Caco-2 (cell line): ENCODE data around the gene ASMT. TPM values are rescaled to one million over a fixed set of nuclear protein-coding genes. Genes with fewer than 3 reads are reported as not detected.
A peak's percentile ranks its signal among the peaks of the same experiment; 100 is the strongest.

ENCODE experiments used
- BruUV-seq: library from RNA; stranded (reverse); fragments of 400-500 nt; replicated peaks from 2 replicates; lab custom pipeline; 2021; lab: Mats Ljungman, UMichigan
- CTCF ChIA-PET: fragments of 300-600 bp; sonication (Branson Sonifier 250); formaldehyde crosslinking; loops from one replicate; lab custom pipeline; 2022; ENCODE audit warnings: antibody characterized with exemption; lab: Charles Lee
- POLR2A ChIA-PET: fragments of 300-600 bp; sonication (Branson Sonifier 250); formaldehyde crosslinking; loops from one replicate; lab custom pipeline; 2022; ENCODE audit warnings: antibody characterized with exemption; lab: Charles Lee
- DNase-seq, 2 experiments: peaks; one replicate each; pipeline versions ENCODE4 v3.0.0 to v3.0.0-alpha.2; 2020 to 2022
- H3K27me3 ChIP-seq: replicated peaks from 2 replicates; pipeline ENCODE4 v1.6.0; 2011; ENCODE audit warnings: low read length; ENCODE audit not compliant: control insufficient read depth, insufficient read depth
- H3K36me3 ChIP-seq: 2 replicates; pipeline ENCODE4 v1.5.1; 2011; ENCODE audit warnings: low read length; ENCODE audit not compliant: control insufficient read depth, insufficient read depth
- H3K4me1 ChIP-seq: fragments of 250-450 bp; sonication (Bioruptor Pico); 2 replicates; pipeline ENCODE4 v1.5.1; 2020; ENCODE audit warnings: mild to moderate bottlenecking
- H3K4me3 ChIP-seq: 2 replicates; pipeline ENCODE4 v1.5.1; 2011; ENCODE audit warnings: low read depth, mild to moderate bottlenecking, control low read depth, low read length
- H3K9me3 ChIP-seq: fragments of 250-450 bp; sonication (Bioruptor Pico); 2 replicates; pipeline ENCODE4 v1.5.1; 2020; ENCODE audit warnings: mild to moderate bottlenecking, moderate library complexity
- H3K27ac Mint-ChIP-seq: one replicate; pipeline ENCODE4 v1.8.0; 2022; ENCODE audit warnings: mixed read lengths; ENCODE audit not compliant: unreplicated experiment
- H3K27me3 Mint-ChIP-seq: one replicate; pipeline ENCODE4 v1.8.0; 2022; ENCODE audit warnings: mixed read lengths; ENCODE audit not compliant: insufficient read depth, unreplicated experiment
- H3K36me3 Mint-ChIP-seq: one replicate; pipeline ENCODE4 v1.8.0; 2022; ENCODE audit warnings: mild to moderate bottlenecking, mixed read lengths; ENCODE audit not compliant: insufficient read depth, unreplicated experiment
- H3K4me1 Mint-ChIP-seq: one replicate; pipeline ENCODE4 v1.8.0; 2022; ENCODE audit warnings: low read depth, mixed read lengths; ENCODE audit not compliant: unreplicated experiment
- H3K4me3 Mint-ChIP-seq: one replicate; pipeline ENCODE4 v1.8.0; 2022; ENCODE audit warnings: mild to moderate bottlenecking, moderate library complexity, mixed read lengths; ENCODE audit not compliant: unreplicated experiment
- H3K9me3 Mint-ChIP-seq: one replicate; pipeline ENCODE4 v1.8.0; 2022; ENCODE audit warnings: mixed read lengths; ENCODE audit not compliant: unreplicated experiment
- intact Hi-C: fragments of 100-400 bp; cut with micrococcal nuclease; formaldehyde crosslinking; loops from one replicate; pipeline ENCODE4 v1.10.0; 2022; ENCODE audit not compliant: unreplicated experiment
- total RNA-seq: library from RNA; stranded (reverse); gene quantifications from 2 replicates; pipeline ENCODE4 v1.2.3, GENCODE V29; 2022
- TF ChIP-seq, protein P1 (sequence below), 2 experiments: fragments of 200-600 bp in 1 of 2; IDR thresholded peaks; 1 replicate in 1 of 2; 2 replicates in 1 of 2; pipeline versions ENCODE4 v1.5.1 to v1.8.0; 2011 to 2022; ENCODE audit warnings: antibody characterized with exemption in 1 of 2, control low read depth in 1 of 2, inconsistent platforms in 1 of 2, low read depth in 1 of 2, low read length in 1 of 2, mild to moderate bottlenecking in 1 of 2, moderate library complexity in 1 of 2; ENCODE audit not compliant: insufficient read depth in 1 of 2, severe bottlenecking in 1 of 2, unreplicated experiment in 1 of 2

ASMT gene
- total RNA-seq, 1 experiment from 2014 or later = not detected

DNA sequence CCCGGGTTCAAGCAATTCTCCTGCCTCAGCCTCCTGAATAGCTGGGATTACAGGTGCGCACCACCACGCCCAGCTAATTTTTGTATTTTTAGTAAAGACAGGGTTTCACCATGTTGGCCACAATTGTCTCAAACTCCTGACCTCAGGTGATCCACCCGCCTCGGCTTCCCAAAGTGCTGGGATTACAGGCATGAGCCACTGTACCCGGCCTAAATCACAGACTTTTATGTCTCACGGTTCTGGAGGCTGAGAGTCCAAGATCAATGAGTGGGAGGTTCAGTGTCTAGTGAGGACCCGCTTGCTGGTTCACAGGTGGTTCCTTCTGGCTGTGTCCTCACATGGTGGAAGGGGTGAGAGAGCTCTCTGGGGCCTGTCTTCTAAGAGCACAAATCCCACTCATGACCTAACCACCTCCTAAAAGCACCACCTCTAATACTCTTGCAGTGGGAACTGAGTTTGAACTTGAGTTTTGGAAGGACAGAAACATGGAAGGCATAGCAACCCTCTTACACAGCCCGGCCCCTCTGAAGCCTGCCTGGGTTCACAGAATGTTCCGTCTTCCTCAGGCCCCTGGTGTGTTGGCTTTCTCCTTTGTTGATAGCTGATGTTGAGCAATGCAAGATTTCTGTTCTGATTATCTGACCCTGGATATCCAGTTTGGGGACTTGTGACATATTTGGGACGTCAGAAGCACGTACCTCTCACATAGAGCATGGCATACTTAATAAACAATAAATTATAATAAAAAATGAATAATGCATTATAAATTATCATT lies 25.3 kb upstream of the ASMT start:
- Histone ChIP-seq H3K9me3 (no peaks in the 10 kb centered on the region), H3K4me1 (peaks cover 4% of the 10 kb centered on the region; the same call in 1 of the 2 replicates), H3K27me3 (no peaks in the 10 kb centered on the region), H3K4me3 (no peak overlapping the region), H3K36me3 (no peaks in the 10 kb centered on the region; the same call in 1 of the 2 replicates)
- H3K4me3 Mint-ChIP-seq = no peak overlapping the region
- ChIA-PET CTCF (no interaction called here), POLR2A (no interaction called here)
- no peak for DNase-seq
- peaks cover 28% of the 10 kb centered on the region for H3K36me3 Mint-ChIP-seq
- H3K27me3 Mint-ChIP-seq = no peaks in the 10 kb centered on the region
- TF ChIP-seq, protein P1, sequence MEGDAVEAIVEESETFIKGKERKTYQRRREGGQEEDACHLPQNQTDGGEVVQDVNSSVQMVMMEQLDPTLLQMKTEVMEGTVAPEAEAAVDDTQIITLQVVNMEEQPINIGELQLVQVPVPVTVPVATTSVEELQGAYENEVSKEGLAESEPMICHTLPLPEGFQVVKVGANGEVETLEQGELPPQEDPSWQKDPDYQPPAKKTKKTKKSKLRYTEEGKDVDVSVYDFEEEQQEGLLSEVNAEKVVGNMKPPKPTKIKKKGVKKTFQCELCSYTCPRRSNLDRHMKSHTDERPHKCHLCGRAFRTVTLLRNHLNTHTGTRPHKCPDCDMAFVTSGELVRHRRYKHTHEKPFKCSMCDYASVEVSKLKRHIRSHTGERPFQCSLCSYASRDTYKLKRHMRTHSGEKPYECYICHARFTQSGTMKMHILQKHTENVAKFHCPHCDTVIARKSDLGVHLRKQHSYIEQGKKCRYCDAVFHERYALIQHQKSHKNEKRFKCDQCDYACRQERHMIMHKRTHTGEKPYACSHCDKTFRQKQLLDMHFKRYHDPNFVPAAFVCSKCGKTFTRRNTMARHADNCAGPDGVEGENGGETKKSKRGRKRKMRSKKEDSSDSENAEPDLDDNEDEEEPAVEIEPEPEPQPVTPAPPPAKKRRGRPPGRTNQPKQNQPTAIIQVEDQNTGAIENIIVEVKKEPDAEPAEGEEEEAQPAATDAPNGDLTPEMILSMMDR (IDR thresholded peaks at IDR 0.05; ENCODE audit: insufficient read depth in 1 of 2, low read depth in 1 of 2, low read length in 1 of 2, severe bottlenecking in 1 of 2, unreplicated experiment in 1 of 2) = no peak
- no TSS peak for BruUV-seq
- no peaks in the 10 kb centered on the region for H3K9me3 Mint-ChIP-seq
- H3K27ac Mint-ChIP-seq = no peak overlapping the region
- intact Hi-C loops = loop anchor here (5.0 kb wide), 1 partner anchor 1272 kb away; the partner anchor contains the start of gene GTPBP6
- no peaks in the 10 kb centered on the region for H3K4me1 Mint-ChIP-seq

DNA sequence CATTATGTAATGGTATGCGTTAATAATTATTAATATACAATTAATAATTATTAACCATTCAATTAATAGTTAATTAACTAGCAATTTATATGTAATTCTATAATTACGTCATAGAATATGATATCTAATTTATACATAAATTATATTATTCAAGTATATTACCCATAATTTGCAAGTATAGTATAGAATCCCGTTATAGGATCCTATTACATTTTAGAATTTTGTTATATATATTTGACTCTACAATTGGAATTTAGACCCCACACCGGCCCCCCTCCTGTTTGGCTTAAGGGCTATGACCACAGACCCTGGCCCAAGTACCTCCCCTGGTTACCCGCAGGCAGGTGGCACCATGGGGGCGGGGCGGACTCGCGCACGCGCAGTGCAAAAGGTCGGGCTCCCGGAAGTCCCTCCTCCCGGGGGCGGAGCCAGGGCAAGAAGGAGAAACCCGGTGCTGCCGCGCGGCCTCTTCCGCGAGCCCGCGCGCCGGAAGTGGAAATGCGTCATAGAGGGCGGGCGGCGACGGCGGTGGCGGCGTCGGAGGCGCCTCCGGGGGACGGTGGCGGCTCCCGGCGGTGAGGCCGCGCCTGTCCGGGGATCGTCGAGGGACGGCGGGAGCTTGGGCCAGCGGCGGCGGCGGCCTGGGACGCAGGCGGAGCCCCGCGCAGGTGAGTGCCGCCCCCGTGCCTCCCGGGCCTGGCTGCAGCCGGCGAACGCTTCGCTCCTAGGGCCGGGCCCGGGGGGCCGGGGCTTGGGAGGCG lies 23.6 kb upstream of the ASMT start, which contains the start of gene AKAP17A:
Gene AKAP17A (plus strand): TSS at position 503 of the 761 bp plus-strand sequence. CDS start 1,859 bp downstream, outside the sequence.
- Histone ChIP-seq H3K4me3 (peak within 1 kb of the TSS; percentile 96), H3K27me3 (no peaks in the 10 kb centered on the region), H3K4me1 (peaks cover 4% of the 10 kb centered on the region; the same call in 1 of the 2 replicates), H3K9me3 (no peaks in the 10 kb centered on the region), H3K36me3 (peaks cover 6% of the 10 kb centered on the region)
- peaks cover 46% of the 10 kb centered on the region for H3K36me3 Mint-ChIP-seq
- no TSS peak for BruUV-seq
- no peaks in the 10 kb centered on the region for H3K9me3 Mint-ChIP-seq
- peak within 1 kb of the TSS; percentile 84 for H3K27ac Mint-ChIP-seq
- no peaks in the 10 kb centered on the region for H3K4me1 Mint-ChIP-seq
- no peaks in the 10 kb centered on the region for H3K27me3 Mint-ChIP-seq
- peak within 1 kb of the TSS; percentile 87 for H3K4me3 Mint-ChIP-seq
- ChIA-PET CTCF (no interaction called here), POLR2A (no interaction called here)
- TF ChIP-seq, protein P1 (IDR thresholded peaks at IDR 0.05; ENCODE audit: insufficient read depth in 1 of 2, low read depth in 1 of 2, low read length in 1 of 2, severe bottlenecking in 1 of 2, unreplicated experiment in 1 of 2) = peak in 1 of 2 experiments; percentile 6
- peak; percentile 96 to 99 for DNase-seq
- intact Hi-C loops = loop anchor here (1.0 to 5.0 kb wide), 2 partner anchors 26 to 1274 kb away; partner anchors contain the start of gene GTPBP6

DNA sequence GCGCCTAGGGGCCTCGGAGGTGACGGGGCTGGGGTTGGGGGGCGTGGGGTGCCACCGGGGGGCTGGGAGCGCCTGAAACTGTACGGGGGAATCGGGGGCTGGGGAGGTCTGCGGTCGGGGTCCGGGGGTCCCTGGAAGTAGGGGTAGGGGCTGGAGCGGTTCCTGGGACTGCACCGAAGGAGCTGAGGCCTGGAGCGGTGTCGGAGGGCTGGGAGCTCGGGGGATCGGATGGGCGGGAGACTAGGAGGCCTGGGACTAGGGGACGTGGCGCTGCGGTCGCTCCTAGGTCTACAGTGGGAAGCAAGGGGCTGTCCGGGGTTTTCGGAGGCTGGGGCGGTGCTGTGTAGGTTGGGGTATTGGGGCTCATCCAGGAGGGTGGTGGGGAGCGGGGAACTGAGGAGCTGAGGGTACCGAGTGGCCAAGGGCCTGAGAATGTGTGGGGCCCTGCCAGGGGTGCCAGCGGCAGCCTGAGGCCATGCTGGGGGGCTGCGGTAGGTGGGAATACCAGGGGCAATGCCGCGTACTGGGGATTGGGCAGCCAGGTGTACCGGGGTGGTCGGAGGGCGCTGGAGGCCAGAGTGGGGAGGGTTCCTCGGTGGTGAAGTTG lies 22.9 kb upstream of the ASMT start:
- ChIA-PET CTCF (no interaction called here), POLR2A (no interaction called here)
- Mint-ChIP-seq H3K27ac (peak overlapping the region; percentile 84), H3K4me3 (peak overlapping the region; percentile 87), H3K36me3 (peaks cover 50% of the 10 kb centered on the region), H3K27me3 (no peaks in the 10 kb centered on the region), H3K9me3 (no peaks in the 10 kb centered on the region), H3K4me1 (no peaks in the 10 kb centered on the region)
- TF ChIP-seq, protein P1 (IDR thresholded peaks at IDR 0.05; ENCODE audit: insufficient read depth in 1 of 2, low read depth in 1 of 2, low read length in 1 of 2, severe bottlenecking in 1 of 2, unreplicated experiment in 1 of 2) = no peak
- no TSS peak for BruUV-seq
- peaks cover 4% of the 10 kb centered on the region; the same call in 1 of the 2 replicates for H3K4me1 ChIP-seq
- intact Hi-C loops = loop anchor here (1.0 to 5.0 kb wide), 2 partner anchors 27 to 1275 kb away; partner anchors contain the start of gene GTPBP6
- H3K36me3 ChIP-seq = peaks cover 6% of the 10 kb centered on the region
- H3K9me3 ChIP-seq = no peaks in the 10 kb centered on the region
- no peaks in the 10 kb centered on the region for H3K27me3 ChIP-seq
- DNase-seq = no peak
- peak overlapping the region; percentile 96 for H3K4me3 ChIP-seq
